Common myeloid progenitor, CD34-positive (primary cell): ENCODE data around the gene HOXC11.

ENCODE experiments used
- CTCF ChIA-PET: fragments of 350-600 bp; sonication (Branson Sonifier 250); formaldehyde crosslinking; loops from one replicate; lab custom pipeline; 2021; ENCODE audit warnings: antibody characterized with exemption; lab: Charles Lee
- POLR2A ChIA-PET: fragments of 350-600 bp; sonication (Branson Sonifier 250); formaldehyde crosslinking; loops from one replicate; lab custom pipeline; 2021; ENCODE audit warnings: antibody characterized with exemption; lab: Charles Lee
- DNase-seq, 3 donors: peaks; one replicate each; pipeline versions ENCODE4 v3.0.0 to v3.0.0-alpha.2; 2013
- H3K27ac ChIP-seq, 2 experiments: 1 replicate in 1 of 2; 2 replicates in 1 of 2; pipeline ENCODE4 v1.7.0; 2013; ENCODE audit warnings: inconsistent platforms in 2 of 2, low read length in 2 of 2, mild to moderate bottlenecking in 2 of 2, low read depth in 1 of 2, moderate library complexity in 1 of 2; ENCODE audit not compliant: severe bottlenecking in 2 of 2, insufficient read depth in 1 of 2, poor library complexity in 1 of 2
- H3K27me3 ChIP-seq, 5 experiments: replicated peaks in 2 of 5; 1 replicate in 3 of 5; 2 replicates in 2 of 5; pipeline versions ENCODE4 v1.6.1 to v1.7.0; 2013; ENCODE audit warnings: low read length in 4 of 5, mild to moderate bottlenecking in 2 of 5, moderate library complexity in 2 of 5, inconsistent platforms in 1 of 5; ENCODE audit not compliant: insufficient read depth in 5 of 5, control insufficient read depth in 4 of 5
- H3K36me3 ChIP-seq, 4 experiments: 1 replicate in 2 of 4; 2 replicates in 2 of 4; pipeline versions ENCODE4 v1.6.1 to v1.7.0; 2013; ENCODE audit warnings: low read length in 3 of 4, control low read depth in 1 of 4, mild to moderate bottlenecking in 1 of 4; ENCODE audit not compliant: control insufficient read depth in 4 of 4, insufficient read depth in 4 of 4
- H3K4me1 ChIP-seq, 4 experiments: 1 replicate in 3 of 4; 2 replicates in 1 of 4; pipeline versions ENCODE4 v1.6.1 to v1.7.1; 2013; ENCODE audit warnings: low read length in 3 of 4, mild to moderate bottlenecking in 3 of 4, control low read depth in 1 of 4, inconsistent platforms in 1 of 4, moderate library complexity in 1 of 4; ENCODE audit not compliant: control insufficient read depth in 4 of 4, insufficient read depth in 4 of 4; ENCODE audit errors: control extremely low read depth in 1 of 4
- H3K4me3 ChIP-seq, 7 experiments: 1 replicate in 4 of 7; 2 replicates in 3 of 7; pipeline versions ENCODE4 v1.5.1 to v1.7.0; 2013; ENCODE audit warnings: mild to moderate bottlenecking in 7 of 7, low read length in 6 of 7, moderate library complexity in 6 of 7, inconsistent platforms in 2 of 7, low read depth in 2 of 7, control low read depth in 1 of 7; ENCODE audit not compliant: insufficient read depth in 4 of 7, control insufficient read depth in 1 of 7; ENCODE audit errors: extremely low read depth in 1 of 7
- H3K9me3 ChIP-seq, 5 experiments: 1 replicate in 4 of 5; 2 replicates in 1 of 5; pipeline versions ENCODE4 v1.6.1 to v1.7.1; 2013; ENCODE audit warnings: low read length in 4 of 5, mild to moderate bottlenecking in 2 of 5, inconsistent platforms in 1 of 5, low read depth in 1 of 5, moderate library complexity in 1 of 5; ENCODE audit not compliant: control insufficient read depth in 4 of 5, insufficient read depth in 2 of 5; ENCODE audit errors: control extremely low read depth in 1 of 5
- WGBS: methylation state at CpG from one replicate; pipeline ENCODE4 v1.1.5; 2013; ENCODE audit not compliant: insufficient coverage; 5-methylcytosine and 5-hydroxymethylcytosine counted together

The HOXC11 gene

GRCh38 chr12:53954694-53955035, 18.3 kb upstream of the HOXC11 start, which contains the start of gene HOXC12:
Gene HOXC12 (plus strand): TSS chr12:53954903. CDS start chr12:53954930, 27 bp downstream.
- Histone ChIP-seq H3K27ac (no peak within 1 kb of the TSS), H3K4me3 (no peak within 1 kb of the TSS), H3K9me3 (peaks cover 0 to 5% (median 0%) of the 10 kb centered on the region in 5 experiments), H3K4me1 (peaks cover 0 to 21% (median 18%) of the 10 kb centered on the region in 4 experiments), H3K36me3 (no peaks in the 10 kb centered on the region), H3K27me3 (peaks cover 4 to 100% (median 77%) of the 10 kb centered on the region in 5 experiments)
- POLR2A ChIA-PET, result interaction anchor here (0.5 kb wide), 1 partner anchor 26 kb away, joined by 3 read pairs; no protein-coding TSS in a partner anchor
- 8% methylated on average over 13 of the region's 20 CpGs for WGBS
- no peak for DNase-seq
- CTCF ChIA-PET, result interaction anchor here (1.0 to 3.3 kb wide), 4 partner anchors 9 to 50 kb away, joined by 4 to 11 read pairs (median 8); no protein-coding TSS in a partner anchor

- H3K9me3 ChIP-seq, result peaks cover 0 to 5% (median 0%) of the 10 kb centered on the region in 5 experiments
- H3K27me3 ChIP-seq, result peaks cover 9 to 100% (median 81%) of the 10 kb centered on the region in 5 experiments
- DNase-seq, result no peak
- CTCF ChIA-PET, result interaction anchor here (0.9 to 3.3 kb wide), 3 partner anchors 9 to 31 kb away, joined by 4 to 11 read pairs (median 6); partner anchors contain the start of gene HOXC10
- no peaks in the 10 kb centered on the region for H3K36me3 ChIP-seq
- H3K4me3 ChIP-seq, result no peak overlapping the region
- POLR2A ChIA-PET, result interaction anchor here (0.5 kb wide), 1 partner anchor 25 kb away, joined by 3 read pairs; no protein-coding TSS in a partner anchor
- 7% methylated on average over 71 of the region's 86 CpGs for WGBS
- no peak overlapping the region for H3K27ac ChIP-seq
- H3K4me1 ChIP-seq, result peaks cover 0 to 21% (median 18%) of the 10 kb centered on the region in 4 experiments
These were observed 17.7 kb upstream of the HOXC11 start for GRCh38 chr12:53955036-53955775.

- ChIA-PET POLR2A (no interaction called here), CTCF (interaction anchor here (0.8 to 3.3 kb wide), 7 partner anchors 10 to 203 kb away, joined by 3 to 11 read pairs (median 4); partner anchors contain the start of gene HOXC10)
- peaks cover 10 to 100% (median 81%) of the 10 kb centered on the region in 5 experiments for H3K27me3 ChIP-seq
- no peak overlapping the region for H3K27ac ChIP-seq
- H3K9me3 ChIP-seq, result peaks cover 0 to 5% (median 0%) of the 10 kb centered on the region in 5 experiments
- 4% methylated on average over 5 of the region's 10 CpGs for WGBS
- H3K4me3 ChIP-seq, result no peak overlapping the region
- no peak for DNase-seq
- no peaks in the 10 kb centered on the region for H3K36me3 ChIP-seq
- H3K4me1 ChIP-seq, result peaks cover 0 to 22% (median 19%) of the 10 kb centered on the region in 4 experiments
These were observed 17.1 kb upstream of the HOXC11 start for GRCh38 chr12:53955776-53956250.

GRCh38 chr12:53956251-53956887, 16.6 kb upstream of the HOXC11 start:
- peak; percentile 32 to 82 (median 74) for DNase-seq
- WGBS, result 7% methylated on average over 19 of the region's 25 CpGs
- Histone ChIP-seq H3K27ac (no peak overlapping the region), H3K9me3 (peaks cover 0 to 5% (median 0%) of the 10 kb centered on the region in 5 experiments), H3K27me3 (peaks cover 10 to 100% (median 78%) of the 10 kb centered on the region in 5 experiments), H3K36me3 (no peaks in the 10 kb centered on the region), H3K4me3 (peak overlapping the region in 2 of 7 experiments; percentile 22 to 23), H3K4me1 (peaks cover 0 to 25% (median 21%) of the 10 kb centered on the region in 4 experiments)
- ChIA-PET POLR2A (no interaction called here), CTCF (interaction anchor here (0.8 to 3.3 kb wide), 6 partner anchors 10 to 204 kb away, joined by 3 to 11 read pairs (median 4); partner anchors contain the start of gene HOXC10)

- WGBS, result 5% methylated on average over 10 of the region's 11 CpGs
- CTCF ChIA-PET, result interaction anchor here (0.8 to 3.3 kb wide), 6 partner anchors 11 to 204 kb away, joined by 3 to 11 read pairs (median 4); partner anchors contain the start of gene HOXC10
These were observed 15.9 kb upstream of the HOXC11 start for GRCh38 chr12:53956914-53957536.

GRCh38 chr12:53958128-53958527, 14.8 kb upstream of the HOXC11 start:
- POLR2A ChIA-PET, result no interaction called here
- peaks cover 0 to 5% (median 0%) of the 10 kb centered on the region in 5 experiments for H3K9me3 ChIP-seq
- WGBS, result 10% methylated on average over 2 of the region's 3 CpGs
- peaks cover 25 to 100% (median 78%) of the 10 kb centered on the region in 5 experiments for H3K27me3 ChIP-seq
- no peaks in the 10 kb centered on the region for H3K36me3 ChIP-seq
- no peak for DNase-seq
- CTCF ChIA-PET, result interaction anchor here (0.9 kb wide), 1 partner anchor 11 kb away, joined by 3 read pairs; no protein-coding TSS in a partner anchor
- H3K4me3 ChIP-seq, result no peak overlapping the region
- H3K27ac ChIP-seq, result no peak overlapping the region
- H3K4me1 ChIP-seq, result peaks cover 0 to 28% (median 19%) of the 10 kb centered on the region in 4 experiments

More at GRCh38 chr12:53956914-53957536, 15.9 kb upstream of the HOXC11 start:
- Histone ChIP-seq H3K9me3 (peaks cover 0 to 5% (median 0%) of the 10 kb centered on the region in 5 experiments), H3K27me3 (peaks cover 14 to 100% (median 79%) of the 10 kb centered on the region in 5 experiments), H3K36me3 (no peaks in the 10 kb centered on the region), H3K4me1 (peaks cover 0 to 28% (median 19%) of the 10 kb centered on the region in 4 experiments), H3K4me3 (peak overlapping the region in 2 of 7 experiments; percentile 22 to 23), H3K27ac (no peak overlapping the region)
- POLR2A ChIA-PET, result no interaction called here
- no peak for DNase-seq
